ENCODE data around the gene FGGY.
"Not testable (repeated sequence)": the region's sequence is repeated elsewhere in the genome, so short reads cannot be mapped to it uniquely, and the experiment has no call there.

Gene FGGY

GRCh38 chr1:59290193-59290949 is 6.5 kb upstream of the FGGY start:
- no peak for DNase-seq

GRCh38 chr1:59291561-59291960 is 5.3 kb upstream of the FGGY start:
- DNase-seq, result no peak

- DNase-seq, result no peak
Observed at GRCh38 chr1:59292562-59292961, 4.3 kb upstream of the FGGY start.

- DNase-seq, result no peak
Observed at GRCh38 chr1:59293206-59293605, 3.7 kb upstream of the FGGY start.

DNA sequence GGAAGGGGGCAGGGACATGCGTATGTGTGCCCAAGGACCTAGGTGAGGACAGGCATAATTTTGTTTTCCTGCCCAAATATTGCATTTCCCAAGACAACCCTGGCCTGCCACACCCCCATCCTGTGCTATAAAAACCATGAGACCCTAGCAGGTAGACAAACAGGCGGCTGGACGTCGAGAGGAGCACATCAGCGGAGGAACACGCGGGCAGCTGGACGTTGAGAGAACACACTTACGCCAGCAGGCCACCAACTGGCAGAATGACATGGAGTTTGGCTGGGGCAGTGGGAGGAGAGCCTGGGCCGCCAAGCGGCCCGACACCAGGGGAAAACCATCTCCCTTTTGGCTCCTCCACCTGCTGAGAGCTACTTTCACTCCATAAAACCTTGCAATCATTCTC is 3.0 kb upstream of the FGGY start:
- DNase-seq, result no peak

GRCh38 chr1:59294423-59294822 is 2.5 kb upstream of the FGGY start:
- no peak for DNase-seq

DNA sequence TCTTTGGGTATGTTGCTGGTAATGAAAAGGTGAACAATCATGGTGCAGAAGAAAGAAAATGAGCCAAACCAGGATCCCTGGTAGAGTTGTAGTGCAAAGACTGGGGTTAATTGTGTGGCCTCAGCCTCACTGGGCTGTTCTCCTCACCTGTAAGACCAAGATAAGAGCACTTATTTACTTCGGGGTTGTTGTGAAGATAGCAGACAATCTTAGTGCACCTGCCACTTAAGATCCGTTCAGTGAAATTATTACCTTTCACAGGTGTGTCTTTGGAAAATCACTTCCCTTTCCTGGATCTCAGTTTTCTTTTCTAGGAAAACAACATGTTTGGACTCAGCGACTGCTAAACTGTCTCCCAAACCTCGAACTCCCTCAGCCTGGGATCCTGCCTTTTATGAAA is 1.3 kb upstream of the FGGY start:
- no peak for DNase-seq

DNA sequence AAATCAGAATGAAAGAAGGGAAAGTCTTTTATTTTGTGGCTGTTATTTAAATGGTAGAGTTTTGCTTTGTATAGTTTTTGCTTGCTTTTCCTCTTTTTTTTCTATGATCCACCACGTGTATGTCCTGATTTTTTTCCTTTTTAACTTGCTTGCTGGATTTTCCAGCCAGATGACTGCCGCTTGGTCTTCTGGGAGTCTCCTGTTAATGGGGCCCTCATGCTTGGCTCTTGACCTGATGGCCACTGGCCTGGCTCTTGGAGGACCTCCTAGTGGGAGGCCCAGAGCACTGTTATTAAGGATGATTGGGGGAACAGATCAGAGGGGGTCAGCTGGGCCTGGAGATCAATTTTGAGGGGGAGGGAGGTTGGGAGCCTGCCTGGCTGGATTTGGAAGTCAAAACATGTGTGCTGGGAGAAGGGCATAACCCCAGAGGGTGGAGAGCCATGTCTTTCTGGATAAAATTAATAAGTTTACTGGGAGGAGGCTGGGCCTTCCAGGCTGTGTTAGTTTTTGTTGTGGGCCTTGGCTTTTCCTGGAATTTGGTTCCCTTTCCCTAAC is 1.2 kb downstream of the FGGY start:
- DNase-seq, result no peak

DNA sequence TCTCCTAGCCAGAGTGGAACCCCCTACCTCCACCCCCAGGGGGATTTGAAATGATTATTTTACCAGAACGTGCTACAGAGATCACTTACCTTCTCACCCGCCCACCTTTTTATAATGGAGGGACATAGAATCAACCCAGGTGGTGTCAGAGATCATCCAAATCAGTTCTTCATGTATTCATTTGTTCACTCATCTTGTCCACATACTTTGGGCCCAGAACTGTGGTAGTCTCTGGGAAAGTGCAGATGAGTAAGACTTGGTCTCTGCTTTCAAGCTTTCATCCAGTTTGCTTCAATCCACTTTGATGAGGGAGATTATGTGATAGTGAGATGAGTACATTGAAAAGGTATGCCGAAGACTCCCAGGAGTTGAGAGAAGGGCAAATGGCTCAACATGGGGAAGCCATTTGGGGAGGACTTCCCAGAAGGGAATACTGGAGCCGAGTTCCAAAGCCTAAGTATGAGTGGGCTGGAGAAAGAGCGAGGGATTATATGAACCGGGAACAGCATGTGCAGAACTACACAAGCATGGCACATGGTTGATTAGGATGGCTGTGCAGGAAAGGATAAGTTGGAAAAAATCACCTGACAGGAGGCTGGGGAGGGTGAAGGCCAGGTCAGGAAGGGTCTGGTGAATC is 1.9 kb downstream of the FGGY start:
- DNase-seq, result no peak

- not testable (repeated sequence) for DNase-seq
Observed at GRCh38 chr1:59299670-59300069, 2.8 kb downstream of the FGGY start.

DNA sequence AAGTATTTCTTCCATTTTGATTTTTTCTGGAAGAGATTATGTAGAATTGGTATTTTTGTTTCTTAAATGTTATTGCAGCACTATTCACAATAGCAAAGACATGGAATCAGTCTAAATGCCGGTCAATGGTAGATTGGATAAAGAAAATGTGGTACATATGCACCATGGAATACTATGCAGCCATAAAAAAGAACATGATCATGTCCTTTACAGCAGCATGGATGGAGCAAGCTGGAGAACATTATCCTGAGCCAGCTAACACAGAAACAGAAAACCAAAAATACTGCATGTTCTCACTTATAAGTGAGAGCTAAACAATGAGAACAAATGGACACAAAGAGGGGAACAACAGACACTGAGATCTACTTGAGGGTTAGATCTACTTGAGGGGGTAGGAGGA is 5.4 kb downstream of the FGGY start:
- DNase-seq, result no peak

DNA sequence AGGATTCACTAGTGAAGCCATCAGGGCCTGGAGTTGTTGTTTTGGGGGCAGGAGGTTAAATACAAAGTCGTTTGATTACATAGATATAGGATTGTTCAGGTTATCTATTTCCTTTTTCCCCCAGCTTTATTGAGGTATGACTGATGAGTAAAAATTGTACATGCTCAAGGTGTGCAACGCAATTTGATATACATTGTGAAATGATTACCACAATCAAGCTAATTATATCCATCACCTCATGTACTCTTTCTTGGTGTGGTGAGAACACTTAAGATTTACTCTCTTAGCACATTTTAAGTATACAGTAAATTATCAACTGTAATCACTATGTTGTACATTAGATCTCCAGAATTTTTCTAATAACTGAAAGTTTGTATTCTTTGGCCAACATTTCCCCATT is 6.0 kb downstream of the FGGY start:
- no peak for DNase-seq

DNA sequence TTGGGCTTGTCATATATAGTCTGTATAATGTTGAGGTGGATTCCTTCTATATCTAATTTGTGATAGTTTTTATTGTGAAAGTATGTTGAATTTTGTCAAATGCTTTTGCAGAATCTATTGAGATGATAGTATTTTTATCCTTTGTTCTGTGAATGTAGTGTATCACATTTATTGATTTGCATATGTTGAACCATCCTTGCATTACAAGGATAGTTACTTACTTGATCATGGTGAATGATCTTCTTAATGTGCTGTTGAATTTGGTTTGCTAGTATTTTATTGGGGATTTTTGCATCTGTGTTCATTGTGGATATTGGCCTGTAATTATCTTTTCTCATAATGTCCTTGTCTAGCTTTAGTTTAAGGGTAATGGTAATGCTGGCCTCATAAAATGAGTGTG is 8.3 kb downstream of the FGGY start:
- DNase-seq, result no peak

- DNase-seq, result no peak
Observed at GRCh38 chr1:59307591-59307990, 10.7 kb downstream of the FGGY start.

DNA sequence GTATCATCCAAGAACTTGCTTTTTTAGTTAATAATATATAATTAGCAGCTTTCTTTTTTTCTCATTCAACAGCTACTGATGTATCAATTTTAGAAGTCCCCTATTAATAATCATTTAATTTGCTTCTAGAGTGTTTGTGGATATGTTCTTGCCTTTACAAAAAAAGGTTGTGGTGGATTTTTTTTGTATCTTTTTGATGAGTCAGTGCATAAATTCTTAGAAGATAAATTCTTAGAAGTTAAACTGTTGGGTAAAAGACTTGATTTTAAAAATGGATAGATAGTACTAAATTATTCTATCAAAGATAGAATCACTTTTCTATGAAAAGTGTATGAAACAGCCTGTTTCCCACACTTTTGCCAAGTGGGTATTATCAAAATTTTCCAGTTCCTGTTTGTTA is 11.9 kb downstream of the FGGY start:
- no peak for DNase-seq

- DNase-seq, result no peak
Observed at GRCh38 chr1:59309392-59309791, 12.5 kb downstream of the FGGY start.

DNA sequence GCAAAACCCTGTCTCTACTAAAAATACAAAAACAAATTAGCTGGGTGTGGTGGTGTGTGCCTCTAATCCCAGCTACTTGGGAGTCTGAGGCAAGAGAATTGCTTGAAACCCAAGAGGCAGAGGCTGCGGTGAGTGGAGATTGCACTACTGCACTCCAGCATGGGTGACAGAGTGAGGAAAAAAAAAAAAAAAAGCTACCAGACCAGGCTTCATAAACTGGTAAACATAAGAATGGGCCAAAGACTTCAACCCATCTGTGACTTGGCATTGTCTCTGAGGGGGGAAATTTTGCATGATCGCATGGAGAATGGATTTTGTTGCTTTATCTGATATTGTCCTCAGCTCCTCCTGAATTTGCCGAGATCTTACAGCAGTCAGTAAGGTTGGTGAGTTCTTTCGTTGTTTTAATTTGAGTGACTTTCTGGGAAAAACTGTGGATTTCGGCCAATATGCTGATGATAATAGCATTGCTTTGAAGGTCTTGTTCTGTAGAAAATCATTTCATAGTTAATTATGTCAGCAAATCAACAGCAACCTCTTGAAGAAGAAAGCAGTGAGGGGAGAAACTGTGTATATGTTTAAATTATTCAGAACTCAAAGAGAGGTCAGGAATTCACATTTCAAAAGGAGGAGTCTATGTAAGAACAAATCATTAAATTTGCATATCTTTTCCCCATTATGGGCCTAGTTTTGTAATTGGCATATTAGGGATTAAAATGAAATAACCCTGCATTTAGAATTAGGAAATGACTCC is 13.1 kb downstream of the FGGY start:
- no peak for DNase-seq

DNA sequence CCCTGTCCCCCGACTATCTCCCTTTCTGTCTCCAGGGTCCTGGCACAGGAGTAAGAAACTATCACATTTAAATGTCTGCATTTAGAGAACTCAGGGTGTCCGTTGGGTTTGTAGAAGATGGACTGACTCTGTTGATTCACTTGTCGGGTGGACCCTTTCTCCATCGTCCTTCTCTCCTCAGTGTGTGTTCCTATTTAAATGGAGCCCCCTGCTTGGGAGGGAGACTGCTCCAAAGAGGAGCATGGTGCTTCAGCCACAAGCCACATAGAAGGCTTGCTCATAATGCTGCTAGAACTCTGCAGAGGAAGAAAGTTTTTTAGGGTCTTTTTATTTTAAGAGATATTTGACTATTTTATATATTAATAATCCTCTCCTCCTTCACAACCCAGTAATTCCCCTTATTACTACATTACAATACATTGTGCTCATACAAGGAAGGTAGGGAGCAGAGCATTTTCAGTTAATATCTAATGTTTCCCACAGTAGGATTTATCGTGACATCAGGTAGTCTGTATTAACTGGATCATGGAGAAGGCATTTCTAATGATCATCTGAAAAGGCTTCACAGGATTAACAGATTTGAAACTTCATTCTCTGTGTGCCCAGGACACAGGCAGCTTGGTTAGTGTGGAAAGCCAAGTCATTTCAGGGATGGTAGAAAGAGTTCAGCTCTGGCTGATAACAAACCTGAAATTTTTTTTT is 13.8 kb downstream of the FGGY start:
- no peak for DNase-seq

GRCh38 chr1:59314776-59315528 is 18.1 kb downstream of the FGGY start:
- no peak for DNase-seq

DNA sequence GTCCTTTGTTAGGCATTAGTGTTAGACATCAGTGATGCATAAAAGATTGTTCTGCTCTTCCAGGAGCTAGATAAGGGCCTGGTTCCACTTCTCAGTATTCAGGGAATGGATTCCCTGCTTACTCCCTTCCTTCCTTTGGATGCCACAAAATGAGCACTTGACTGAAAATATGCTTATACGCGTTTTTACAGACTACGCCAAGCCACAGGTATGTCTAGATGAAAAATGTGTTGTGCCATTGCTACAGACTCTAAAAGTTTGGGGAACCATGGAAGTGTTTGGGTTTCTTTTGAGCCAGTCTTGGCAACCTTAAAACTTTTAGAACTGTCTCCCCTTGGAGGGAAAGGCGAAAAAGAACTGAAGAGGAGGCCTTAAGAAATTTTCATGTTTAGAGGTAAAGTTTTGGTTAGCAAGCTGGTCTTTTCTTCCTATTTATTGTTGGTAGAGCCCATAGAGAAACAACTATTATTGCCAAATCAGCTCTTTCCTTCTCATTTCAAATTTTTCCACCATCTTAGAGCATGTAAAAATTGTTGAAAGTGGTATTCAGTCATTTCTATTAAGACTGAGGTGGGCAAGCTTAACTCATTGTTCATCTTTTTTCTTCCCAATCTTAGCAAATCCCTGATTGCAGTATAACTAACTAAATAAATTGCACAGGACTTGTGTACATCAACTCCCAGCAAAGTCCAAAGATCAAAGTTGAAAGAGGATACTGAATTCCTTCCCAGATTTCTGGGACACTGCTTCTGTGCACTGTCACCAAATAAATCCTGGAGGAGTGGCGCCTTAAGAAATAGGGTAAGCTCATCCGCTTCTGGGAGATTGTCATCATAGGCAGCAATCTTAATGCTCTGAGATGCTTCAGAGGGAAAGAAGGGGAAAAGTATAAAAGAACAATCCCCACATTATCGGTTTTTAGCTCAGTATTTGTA is 18.9 kb downstream of the FGGY start:
- DNase-seq, result no peak

GRCh38 chr1:59316497-59317128 is 19.7 kb downstream of the FGGY start:
- no peak for DNase-seq
